Stimulated activated CD8-positive, alpha-beta memory T cell treated with anti-CD3 and anti-CD28 coated beads, Interleukin-12 subunit alpha, Interleukin-12 subunit beta, amount 100 ng/mL, for 1 hour (primary cell): ENCODE data around the gene SHMT1.

ENCODE experiments used
- DNase-seq: peaks from one replicate; pipeline ENCODE4 v3.0.0-alpha.2; 2020; ENCODE audit warnings: low read depth

Gene SHMT1

GRCh38 chr17:18285296-18285695, 78.1 kb downstream of the SHMT1 start:
- DNase-seq, result no peak

- no peak for DNase-seq
Observed at GRCh38 chr17:18281788-18282187, 81.6 kb downstream of the SHMT1 start.

GRCh38 chr17:18280766-18281371, 82.5 kb downstream of the SHMT1 start:
- no peak for DNase-seq

- DNase-seq, result no peak
Observed at GRCh38 chr17:18280249-18280648, 83.1 kb downstream of the SHMT1 start.

- no peak for DNase-seq
Observed at GRCh38 chr17:18278867-18279266, 84.5 kb downstream of the SHMT1 start.
